Adipose tissue (tissue), 3 donors: ENCODE measurements around the gene EPS15. TPM values are rescaled to one million over a fixed set of nuclear protein-coding genes. Genes with fewer than 3 reads are reported as not detected.
A peak's percentile ranks its signal among the peaks of the same experiment; 100 is the strongest.
"Not testable (repeated sequence)": the region's sequence is repeated elsewhere in the genome, so short reads cannot be mapped to it uniquely, and the experiment has no call there.

Source experiments
- H3K27ac ChIP-seq: one replicate; pipeline ENCODE4 v1.5.1; 2013; ENCODE audit warnings: low read depth, low read length
- WGBS, 3 donors: extraction: QIAGEN DNeasy Blood & Tissue Kit; methylation state at CpG; one replicate each; pipeline ENCODE4 v1.1.7; 2013; 5-methylcytosine and 5-hydroxymethylcytosine counted together
- polyA plus RNA-seq, 3 donors: library from polyadenylated mRNA; stranded (reverse); fragments of 200-250 nt; gene quantifications; one replicate each; pipeline ENCODE4 v1.2.3, GENCODE V29; 2013
- donor health status: healthy with polysubstance abuse.
- donor health status: Bipolar disorder and iron deficiency.
- donor health status: healthy.

EPS15 gene
- polyA plus RNA-seq, 3 donors = 7.9 to 38.2 (median 16.1) TPM

GRCh38 chr1:51518033-51518585 is 957 bp downstream of the EPS15 start:
- peak overlapping the region; percentile 64 for H3K27ac ChIP-seq
- 0 to 1% (median 1%) methylated on average over 20 of the region's 20 CpGs for WGBS, 3 donors

- H3K27ac ChIP-seq = peak overlapping the region; percentile 64
- 2 to 6% (median 4%) methylated on average over 7 of the region's 7 CpGs for WGBS, 3 donors
Observed at GRCh38 chr1:51517361-51518032, 1.6 kb downstream of the EPS15 start.

- no peak overlapping the region for H3K27ac ChIP-seq
- WGBS, 3 donors = 25 to 43% (median 26%) methylated on average over 2 of the region's 2 CpGs
Observed at GRCh38 chr1:51516649-51517158, 2.4 kb downstream of the EPS15 start.

- no peak overlapping the region for H3K27ac ChIP-seq
Observed at GRCh38 chr1:51515982-51516648, 3.0 kb downstream of the EPS15 start.

GRCh38 chr1:51515312-51515960 is 3.6 kb downstream of the EPS15 start:
- no peak overlapping the region for H3K27ac ChIP-seq
- 58 to 66% (median 62%) methylated on average over 5 of the region's 5 CpGs for WGBS, 3 donors

- WGBS, 3 donors = 10 to 53% (median 12%) methylated on average over 2 of the region's 2 CpGs
- H3K27ac ChIP-seq = no peak overlapping the region
Observed at GRCh38 chr1:51514733-51515132, 4.3 kb downstream of the EPS15 start.

- H3K27ac ChIP-seq = no peak overlapping the region
- WGBS, 3 donors = 88 to 96% (median 92%) methylated on average over 1 of the region's 1 CpG
Observed at GRCh38 chr1:51512606-51513005, 6.5 kb downstream of the EPS15 start.

GRCh38 chr1:51512120-51512519 is 6.9 kb downstream of the EPS15 start:
- no peak overlapping the region for H3K27ac ChIP-seq

GRCh38 chr1:51509773-51510172 is 9.3 kb downstream of the EPS15 start:
- H3K27ac ChIP-seq = no peak overlapping the region
- 47 to 72% (median 68%) methylated on average over 2 of the region's 2 CpGs for WGBS, 3 donors

- H3K27ac ChIP-seq = no peak overlapping the region
- WGBS, 3 donors = 26 to 30% (median 27%) methylated on average over 3 of the region's 3 CpGs
Observed at GRCh38 chr1:51506537-51506936, 12.5 kb downstream of the EPS15 start.

- H3K27ac ChIP-seq = no peak overlapping the region
- WGBS, 3 donors = 82 to 99% (median 86%) methylated on average over 11 of the region's 11 CpGs
Observed at GRCh38 chr1:51504806-51505525, 14.1 kb downstream of the EPS15 start.

GRCh38 chr1:51501218-51501630 is 17.8 kb downstream of the EPS15 start:
- WGBS, 3 donors = 79 to 95% (median 81%) methylated on average over 8 of the region's 8 CpGs
- H3K27ac ChIP-seq = not testable (repeated sequence)

GRCh38 chr1:51499694-51500093 is 19.4 kb downstream of the EPS15 start:
- 95 to 100% (median 97%) methylated on average over 2 of the region's 2 CpGs for WGBS, 3 donors
- no peak overlapping the region for H3K27ac ChIP-seq

- no peak overlapping the region for H3K27ac ChIP-seq
- 91 to 100% (median 99%) methylated on average over 2 of the region's 2 CpGs for WGBS, 3 donors
Observed at GRCh38 chr1:51498924-51499323, 20.1 kb downstream of the EPS15 start.

GRCh38 chr1:51497340-51497739 is 21.7 kb downstream of the EPS15 start:
- WGBS, 3 donors = 95 to 96% (median 95%) methylated on average over 5 of the region's 5 CpGs
- no peak overlapping the region for H3K27ac ChIP-seq

- 85 to 89% (median 88%) methylated on average over 1 of the region's 1 CpG for WGBS, 3 donors
Observed at GRCh38 chr1:51494138-51494830, 24.8 kb downstream of the EPS15 start.

GRCh38 chr1:51491166-51491981 is 27.7 kb downstream of the EPS15 start:
- H3K27ac ChIP-seq = no peak overlapping the region
- 54 to 67% (median 55%) methylated on average over 4 of the region's 4 CpGs for WGBS, 3 donors

More at GRCh38 chr1:51494138-51494830, 24.8 kb downstream of the EPS15 start:
- no peak overlapping the region for H3K27ac ChIP-seq
